Measurements from ENCODE around the gene UFSP1.

DNA sequence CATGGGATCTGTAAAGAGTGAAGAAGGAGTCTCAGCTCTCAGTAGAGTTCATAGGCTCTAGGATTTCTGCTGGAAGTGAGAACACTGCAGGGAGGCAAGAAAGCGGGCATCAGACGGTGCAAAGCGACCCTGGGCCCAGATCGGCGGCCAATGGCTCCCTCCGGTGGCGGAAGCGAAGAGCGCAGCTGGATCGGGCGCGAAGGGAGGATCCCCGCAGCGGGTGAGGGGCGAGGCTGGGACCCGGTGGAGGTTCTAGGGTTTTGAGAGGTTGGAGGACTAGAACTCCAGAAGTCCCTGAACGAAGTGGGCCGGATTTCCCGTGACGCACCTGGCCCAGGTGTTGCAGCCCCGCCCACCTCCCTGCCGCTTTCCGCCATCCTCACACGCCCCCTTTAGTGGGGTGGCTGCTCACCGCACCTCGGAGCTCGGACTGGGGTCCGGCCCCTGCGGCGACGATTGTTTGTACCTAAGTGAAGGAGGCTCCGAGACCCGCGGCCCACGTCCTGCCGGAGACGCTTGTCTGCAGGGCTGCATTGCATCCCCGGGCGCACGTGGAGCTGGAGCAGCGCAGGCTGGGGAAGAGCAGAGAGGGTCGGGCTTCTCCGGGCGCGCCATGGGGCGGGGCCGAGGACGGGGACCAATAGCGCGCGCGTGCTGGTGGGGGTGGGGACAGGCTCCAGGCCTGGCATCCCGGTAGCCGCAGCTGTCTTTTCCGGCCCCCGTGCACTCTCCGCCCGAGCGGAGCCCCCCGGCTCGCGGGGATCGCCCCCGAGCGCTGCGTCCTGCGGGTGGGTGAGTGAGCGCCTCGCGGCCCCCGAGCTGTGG is 37.3 kb downstream of the UFSP1 start, which contains the start of gene SLC12A9:
- TF ChIP-seq, protein P1, sequence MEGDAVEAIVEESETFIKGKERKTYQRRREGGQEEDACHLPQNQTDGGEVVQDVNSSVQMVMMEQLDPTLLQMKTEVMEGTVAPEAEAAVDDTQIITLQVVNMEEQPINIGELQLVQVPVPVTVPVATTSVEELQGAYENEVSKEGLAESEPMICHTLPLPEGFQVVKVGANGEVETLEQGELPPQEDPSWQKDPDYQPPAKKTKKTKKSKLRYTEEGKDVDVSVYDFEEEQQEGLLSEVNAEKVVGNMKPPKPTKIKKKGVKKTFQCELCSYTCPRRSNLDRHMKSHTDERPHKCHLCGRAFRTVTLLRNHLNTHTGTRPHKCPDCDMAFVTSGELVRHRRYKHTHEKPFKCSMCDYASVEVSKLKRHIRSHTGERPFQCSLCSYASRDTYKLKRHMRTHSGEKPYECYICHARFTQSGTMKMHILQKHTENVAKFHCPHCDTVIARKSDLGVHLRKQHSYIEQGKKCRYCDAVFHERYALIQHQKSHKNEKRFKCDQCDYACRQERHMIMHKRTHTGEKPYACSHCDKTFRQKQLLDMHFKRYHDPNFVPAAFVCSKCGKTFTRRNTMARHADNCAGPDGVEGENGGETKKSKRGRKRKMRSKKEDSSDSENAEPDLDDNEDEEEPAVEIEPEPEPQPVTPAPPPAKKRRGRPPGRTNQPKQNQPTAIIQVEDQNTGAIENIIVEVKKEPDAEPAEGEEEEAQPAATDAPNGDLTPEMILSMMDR (IDR thresholded peaks at IDR 0.05), result peak; percentile 84 to 97 (median 94)
- peak in 2 of 3 donors; percentile 50 to 54 for TF ChIP-seq POLR2A (IDR thresholded peaks at IDR 0.05)

All from body of pancreas (tissue), 4 donors.